HG02973 (cell line): ENCODE measurements around the gene GAPT.
A peak's percentile ranks its signal among the peaks of the same experiment; 100 is the strongest.

Experiments
- ATAC-seq: cut with Tn5 transposase; IDR thresholded peaks from one replicate; pipeline ENCODE4 v1.9.1; 2021; ENCODE audit warnings: moderate library complexity; ENCODE audit not compliant: unreplicated experiment

The GAPT gene

DNA sequence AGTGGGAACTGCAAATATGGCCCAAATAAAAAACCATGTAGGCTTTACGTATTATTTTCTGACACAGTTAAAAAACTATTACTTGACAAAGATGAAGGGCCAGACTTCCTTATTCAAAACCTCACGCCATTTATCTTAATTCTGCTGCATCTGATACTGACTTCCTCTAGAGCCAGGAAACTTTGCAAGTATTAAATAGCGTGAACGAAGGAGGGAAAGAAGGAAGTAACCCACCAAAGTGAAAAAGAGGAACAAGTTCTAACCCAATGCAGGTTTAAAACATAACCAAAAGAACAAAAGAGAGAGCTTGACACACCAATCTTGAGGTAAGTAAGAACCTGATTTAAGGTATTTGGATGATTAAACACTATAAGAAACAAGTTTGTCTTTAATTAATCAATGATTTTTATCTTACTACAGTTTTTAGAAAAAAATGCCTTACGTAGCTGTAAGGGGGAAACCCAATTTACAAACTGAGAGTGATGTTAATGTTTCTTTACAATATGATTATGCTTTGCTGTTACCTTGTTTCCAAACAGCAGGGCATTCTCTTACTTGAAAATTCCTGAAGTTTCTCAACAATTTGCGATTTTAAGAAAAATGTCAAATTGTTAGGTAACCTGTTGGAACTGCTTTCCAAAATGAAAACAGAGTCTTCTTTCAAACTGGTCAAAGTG is at the start of gene GAPT:
GAPT (plus strand) TSS at position 220 of the 677 bp plus-strand sequence. CDS start 3,102 bp downstream, outside the sequence.
- ATAC-seq, result peak; percentile 78

DNA sequence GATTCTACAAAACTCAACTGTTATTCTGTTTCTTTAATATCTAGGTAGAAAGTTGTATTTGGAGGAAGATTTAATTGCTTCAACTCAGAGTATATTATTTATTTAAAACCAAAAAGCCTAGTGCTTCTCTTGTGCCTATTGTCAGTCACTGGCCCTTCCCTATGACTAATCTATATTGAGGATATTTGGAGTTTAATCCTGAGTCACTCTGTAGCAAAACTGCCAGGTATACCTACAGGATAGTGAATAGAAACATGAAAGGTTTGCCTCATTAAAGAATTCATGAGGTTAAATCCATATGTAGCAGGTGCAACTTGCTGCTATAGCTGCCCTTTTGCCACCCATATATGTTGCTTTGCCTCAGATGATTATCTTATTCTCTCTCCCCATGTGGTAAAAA is 46.4 kb upstream of the GAPT start:
- ATAC-seq, result no peak

DNA sequence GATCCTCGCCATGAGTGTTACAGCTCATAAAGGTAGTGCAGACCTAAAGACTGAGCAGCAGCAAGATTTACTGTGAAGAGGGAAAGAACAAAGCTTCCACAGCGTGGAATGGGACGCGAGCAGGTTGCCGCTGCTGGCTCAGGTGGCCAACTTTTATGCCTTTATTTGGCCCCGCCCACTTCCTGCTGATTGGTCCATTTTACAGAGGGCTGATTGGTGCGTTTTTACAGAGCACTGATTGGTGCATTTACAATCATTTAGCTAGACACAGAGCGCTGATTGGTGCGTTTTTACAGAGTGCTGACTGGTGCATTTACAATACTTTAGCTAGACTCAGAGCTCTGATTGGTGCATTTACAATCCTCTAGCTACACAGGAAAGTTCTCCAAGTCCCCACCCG is 45.2 kb upstream of the GAPT start:
- ATAC-seq, result no peak

DNA sequence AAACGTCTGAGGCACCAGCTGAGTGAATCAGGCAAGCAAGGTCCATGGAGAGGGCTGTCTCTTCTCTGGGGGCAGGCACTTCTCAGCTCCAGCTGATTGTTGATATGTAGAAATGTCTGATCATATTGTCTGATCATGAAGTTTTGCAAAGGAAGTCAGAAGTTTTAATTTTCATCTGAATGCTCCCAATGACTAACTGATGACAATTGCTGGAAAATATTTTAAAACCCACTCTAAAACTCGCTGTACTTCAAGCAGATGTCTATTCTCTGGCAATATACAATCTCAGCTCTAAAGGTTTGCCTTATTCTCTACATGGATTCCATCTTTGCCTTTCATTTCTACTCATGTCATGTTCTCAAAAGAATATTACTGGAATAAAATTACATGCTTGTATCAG is 44.0 kb upstream of the GAPT start:
- ATAC-seq, result no peak

DNA sequence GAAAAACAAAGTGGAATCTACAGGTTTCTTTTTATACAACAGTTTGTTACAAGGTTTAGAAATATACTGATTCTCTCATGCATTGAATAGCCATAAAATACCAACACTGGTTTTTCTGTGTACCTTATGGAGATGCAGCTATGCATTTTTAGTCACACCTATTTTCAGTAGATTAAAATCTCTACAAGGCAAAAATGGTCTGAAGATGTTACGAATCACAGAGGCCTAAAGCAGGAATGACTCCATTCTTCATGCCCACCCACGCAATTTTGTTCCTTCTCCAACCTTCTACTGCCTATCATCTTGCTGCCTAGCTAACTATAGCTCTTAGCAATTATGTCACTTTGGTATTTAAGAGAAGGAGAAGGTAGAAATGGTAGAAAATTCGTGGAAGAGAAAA is 41.2 kb upstream of the GAPT start:
- no peak for ATAC-seq

DNA sequence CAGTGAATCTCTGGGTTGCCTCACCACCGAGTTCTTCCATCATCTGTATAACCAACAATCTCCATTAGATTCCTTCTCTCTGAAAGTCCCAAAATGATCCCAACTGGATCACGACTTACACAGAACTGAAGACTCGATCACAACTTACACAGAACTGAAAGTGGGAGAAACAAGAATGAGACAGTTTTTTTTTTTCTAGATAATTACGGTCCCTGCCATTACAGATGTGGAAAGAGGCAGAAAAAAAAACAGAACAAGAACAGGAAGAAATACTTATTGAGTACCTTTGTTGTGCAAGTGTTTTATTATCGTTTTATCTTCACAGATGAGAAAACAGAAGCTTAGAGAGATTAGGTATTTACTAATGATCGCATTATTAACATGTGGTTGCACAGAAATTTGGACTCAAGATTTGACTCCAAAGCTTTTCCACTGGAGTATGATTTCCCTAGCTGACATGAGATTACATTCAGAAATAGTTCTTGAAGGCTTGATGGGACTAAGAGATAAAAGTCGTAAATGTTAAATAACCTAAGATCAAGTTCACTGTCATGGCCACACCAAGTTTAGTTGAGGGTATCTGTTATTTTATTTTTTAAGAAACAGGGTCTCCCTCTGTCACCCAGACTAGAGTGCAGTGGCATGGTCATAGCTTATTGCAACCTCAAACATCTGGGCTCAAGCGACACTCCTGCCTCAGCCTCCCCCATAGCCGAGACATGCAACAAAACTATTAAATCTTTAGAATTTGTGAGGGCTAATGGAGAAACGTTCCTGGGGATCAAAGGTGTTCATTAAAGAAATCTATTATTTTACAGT is 40.2 kb upstream of the GAPT start:
- no peak for ATAC-seq

DNA sequence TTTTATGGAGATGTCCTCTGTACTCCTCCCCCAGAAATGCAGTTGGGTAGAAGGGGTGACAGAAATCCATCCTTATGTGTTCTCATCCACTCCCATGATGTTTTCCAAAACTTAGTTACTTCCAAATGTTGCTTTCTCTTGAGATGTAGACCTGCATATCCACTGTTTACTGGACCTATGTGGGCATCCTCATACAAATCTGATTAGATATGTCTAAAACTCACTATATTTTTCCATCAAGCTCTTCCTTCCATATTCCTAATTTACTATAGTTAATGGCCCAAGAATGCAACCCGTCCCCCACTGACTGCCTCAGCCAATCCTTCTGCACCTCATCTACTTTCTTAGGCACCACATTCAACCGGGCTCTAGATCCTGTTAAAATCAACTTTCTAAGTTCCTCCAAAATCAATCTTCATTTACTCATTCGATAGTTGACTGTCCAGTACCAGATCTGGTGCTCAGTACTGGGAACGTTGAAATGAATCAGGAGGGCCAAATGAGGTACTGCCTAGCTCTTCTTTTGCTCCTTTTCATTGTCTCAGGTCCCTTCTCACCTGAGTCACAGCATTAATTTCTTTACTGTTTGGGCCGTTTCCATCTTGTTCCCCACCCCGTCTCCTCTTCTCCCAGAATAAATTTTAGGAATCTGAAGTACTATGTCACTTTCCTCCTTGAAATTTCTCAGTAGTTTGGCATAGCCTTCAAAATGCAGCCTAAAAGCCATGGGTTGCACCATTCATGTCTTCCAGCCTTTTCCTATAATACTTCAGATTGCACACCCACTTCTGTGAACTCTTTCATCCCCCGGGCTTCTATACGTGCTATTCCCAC is 39.3 kb upstream of the GAPT start:
- no peak for ATAC-seq

DNA sequence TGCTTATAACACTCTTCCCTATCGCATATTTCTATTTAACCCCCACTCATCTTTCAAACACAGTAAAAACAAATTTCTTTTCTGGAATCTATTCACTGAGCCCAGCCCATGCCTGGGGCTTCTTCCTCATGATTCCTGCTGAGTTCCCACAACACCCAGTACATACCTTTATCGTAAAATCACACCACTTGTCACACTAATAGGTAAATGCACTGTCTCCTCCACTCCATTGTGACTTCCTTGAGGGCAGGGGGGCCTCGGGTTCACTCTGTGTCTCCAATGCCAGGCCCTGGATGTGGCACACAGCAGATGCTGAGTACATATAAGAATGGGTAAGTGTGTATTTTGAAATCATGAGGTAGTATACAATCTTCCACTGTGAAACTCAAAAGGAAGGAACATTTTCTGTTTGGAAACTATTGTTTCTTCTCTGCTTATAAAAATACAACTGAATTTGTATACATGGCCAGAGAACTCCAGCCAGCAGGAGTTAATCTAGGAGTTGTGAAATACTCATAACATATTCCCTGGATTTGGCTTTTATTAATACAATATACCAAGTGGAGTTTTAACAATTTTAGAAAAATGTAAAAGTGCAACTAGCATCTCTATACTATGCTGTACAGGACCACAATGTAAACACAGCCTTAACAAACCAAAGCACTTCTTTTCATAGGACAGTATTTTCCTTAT is 38.5 kb upstream of the GAPT start:
- no peak for ATAC-seq

DNA sequence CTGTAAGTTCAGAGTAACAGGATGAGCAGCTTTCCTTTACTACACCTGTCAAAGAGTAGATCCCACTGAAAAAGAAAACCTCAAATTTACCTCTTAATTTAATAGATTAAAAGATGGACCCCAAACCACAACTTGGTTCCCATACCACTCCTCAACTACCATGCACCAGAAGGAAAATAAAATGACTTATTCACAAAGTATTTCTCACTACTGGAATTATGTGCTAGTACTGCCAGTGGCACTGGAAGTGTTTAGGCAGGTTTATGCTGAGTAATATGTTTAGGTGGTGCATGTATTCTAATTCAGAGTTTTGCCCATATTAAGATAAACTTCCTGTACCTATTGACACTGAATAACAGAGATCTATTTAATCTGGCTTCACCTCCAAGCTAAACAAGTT is 37.9 kb upstream of the GAPT start:
- no peak for ATAC-seq

DNA sequence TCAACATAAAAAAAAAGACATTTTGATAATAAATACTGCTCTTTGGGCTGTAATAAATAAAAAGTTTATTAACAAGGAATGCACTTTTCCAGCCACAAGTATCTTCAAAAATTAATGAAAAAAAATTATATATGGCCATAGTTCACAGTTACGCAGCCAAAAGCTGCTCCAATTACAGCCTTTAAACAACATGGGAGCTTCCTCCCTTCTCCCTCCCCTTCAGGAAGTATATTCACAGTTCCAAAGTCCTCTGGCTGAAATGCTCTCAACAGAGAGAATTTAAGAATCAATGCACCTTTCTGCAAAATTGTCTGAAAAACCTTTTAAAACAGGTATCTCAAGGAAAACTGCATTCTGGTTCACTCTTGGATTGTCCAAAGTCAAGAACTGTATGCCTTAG is 37.2 kb upstream of the GAPT start:
- ATAC-seq, result no peak

DNA sequence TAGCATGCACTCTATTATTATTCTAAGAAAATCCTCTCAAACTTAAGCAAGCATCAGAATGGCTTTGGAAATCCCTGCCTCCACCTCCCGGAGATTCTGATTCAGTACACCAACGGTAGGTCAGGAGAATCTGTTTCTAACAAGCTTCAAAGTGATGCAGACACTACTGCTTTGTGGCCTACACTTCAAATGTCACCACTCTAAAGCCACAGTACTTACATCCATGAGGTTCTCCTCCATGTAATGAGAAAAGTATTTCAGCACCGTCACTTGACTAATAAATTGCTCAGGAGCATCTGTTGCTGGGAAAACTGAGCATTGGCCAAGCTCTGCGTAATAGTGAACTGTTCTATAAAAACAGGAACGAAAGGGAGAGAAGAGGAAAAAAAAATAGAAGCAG is 36.2 kb upstream of the GAPT start:
- no peak for ATAC-seq

DNA sequence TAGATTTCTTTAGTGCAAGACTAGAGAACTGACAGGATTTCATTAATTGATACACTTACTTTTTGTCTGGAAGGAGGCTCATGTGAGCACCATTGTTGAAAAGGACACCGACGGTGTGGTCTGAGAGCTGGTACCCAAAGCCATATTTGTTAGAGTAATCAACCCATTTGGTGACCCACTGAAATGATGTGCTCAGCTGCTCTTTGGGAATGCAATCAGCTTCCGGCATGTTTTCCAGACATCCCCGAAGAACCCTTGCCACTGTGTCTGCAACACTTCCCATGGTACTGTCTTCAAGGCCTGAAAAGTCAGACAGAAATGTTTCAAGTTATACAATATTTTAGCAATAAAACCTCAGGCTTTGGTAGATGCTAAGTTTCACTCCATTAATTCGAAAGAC is 35.8 kb upstream of the GAPT start:
- ATAC-seq, result no peak

DNA sequence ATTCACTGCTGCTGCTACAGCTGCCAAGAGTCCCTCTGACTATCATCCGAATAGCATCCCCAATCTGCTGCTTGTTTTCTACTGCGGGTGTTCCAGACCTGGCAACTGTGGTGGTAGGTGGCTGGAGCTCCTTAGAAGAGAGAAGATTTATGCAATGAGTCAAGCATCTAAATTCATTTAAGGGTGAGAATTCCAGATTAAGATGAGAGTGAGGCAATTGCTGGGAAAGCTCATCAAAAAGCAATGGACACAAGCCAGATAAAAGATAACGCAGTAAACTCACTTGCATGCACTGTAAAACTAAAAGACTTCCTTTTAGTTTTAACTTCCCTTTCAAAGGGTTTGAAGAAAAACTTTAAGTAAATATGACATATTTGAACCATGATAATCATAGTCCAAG is 35.2 kb upstream of the GAPT start:
- no peak for ATAC-seq

DNA sequence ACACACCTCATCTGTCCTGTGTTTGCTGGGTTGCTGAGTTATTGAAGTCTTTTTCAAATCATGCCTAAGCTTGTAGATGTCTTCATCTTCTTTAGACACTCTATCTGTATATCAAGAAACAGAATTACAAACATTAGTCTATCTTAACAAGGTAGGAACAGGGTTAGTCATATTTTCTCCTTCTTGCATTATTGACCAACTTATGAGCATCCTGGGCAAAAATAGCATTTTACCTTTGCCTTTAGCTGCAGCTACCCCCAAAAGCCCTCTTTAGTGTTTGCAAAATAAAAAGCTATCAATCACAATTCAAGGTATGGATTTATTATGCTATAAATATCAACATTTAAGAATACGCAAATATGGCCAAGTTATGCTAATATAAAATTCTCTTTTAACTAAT is 34.7 kb upstream of the GAPT start:
- ATAC-seq, result no peak

DNA sequence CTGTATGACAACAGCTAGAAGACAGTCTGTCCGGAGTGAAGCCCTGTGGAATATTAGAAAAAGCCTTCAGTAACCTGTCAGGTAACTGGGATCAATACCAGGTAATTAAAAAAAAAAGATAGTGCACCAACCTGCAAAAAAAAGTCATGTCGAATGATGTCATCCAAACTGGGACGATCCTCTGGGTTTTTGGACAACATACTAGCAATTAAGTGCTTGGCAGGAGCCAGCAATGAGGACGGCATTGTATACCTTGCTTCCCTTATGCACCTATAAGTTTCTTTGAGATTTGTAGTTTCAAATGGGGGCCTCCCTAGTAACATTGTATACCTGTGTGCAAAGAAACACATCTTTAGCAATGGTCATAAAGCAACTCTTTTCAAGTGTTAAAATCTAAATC is 34.2 kb upstream of the GAPT start:
- ATAC-seq, result no peak

DNA sequence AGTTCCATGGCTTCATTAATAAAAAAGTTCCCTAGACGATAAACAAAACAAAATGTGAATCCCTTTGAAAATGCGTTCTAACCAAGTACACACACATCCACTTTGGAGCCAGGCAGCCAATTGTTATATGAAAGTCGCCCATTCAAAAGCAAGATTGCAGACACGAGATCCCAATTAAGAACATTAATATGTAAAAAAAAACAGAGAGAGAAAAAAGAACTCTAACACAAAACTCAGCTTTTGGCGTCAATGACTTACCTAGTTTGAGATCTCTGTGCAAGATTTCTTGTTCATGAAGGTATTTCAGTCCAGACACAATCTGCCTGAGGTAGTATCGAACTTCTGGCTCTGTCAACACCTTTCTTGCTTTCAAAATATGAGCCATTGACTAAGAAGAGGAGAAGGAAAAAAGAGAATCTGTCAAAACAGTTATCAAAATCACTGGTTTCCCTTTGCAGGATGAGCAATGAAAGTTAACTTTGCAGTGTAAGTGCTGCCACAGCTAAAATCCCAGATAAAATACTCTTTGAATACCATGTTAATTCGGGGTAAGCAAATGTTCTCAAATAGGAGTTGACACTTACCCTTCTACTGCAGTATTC is 33.0 kb upstream of the GAPT start:
- no peak for ATAC-seq

DNA sequence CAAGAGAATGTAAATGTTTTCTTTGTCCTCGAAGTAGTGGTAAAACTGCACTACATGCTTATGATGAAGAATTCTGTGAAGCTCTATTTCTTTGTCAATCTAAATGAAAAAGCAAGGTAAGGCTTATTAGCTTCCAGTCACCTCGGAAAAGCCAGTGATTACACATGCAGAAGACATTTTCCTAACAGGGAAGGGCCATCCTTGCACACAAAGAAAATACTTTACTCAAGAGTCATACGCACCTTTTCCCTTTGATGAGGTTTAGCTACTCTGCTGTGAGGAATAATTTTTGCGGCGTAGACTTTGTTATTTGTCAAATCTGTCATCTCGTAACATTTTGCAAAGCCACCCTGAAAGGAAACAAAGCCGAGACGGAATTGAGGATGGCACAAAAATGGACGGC is 32.5 kb upstream of the GAPT start:
- ATAC-seq, result no peak

DNA sequence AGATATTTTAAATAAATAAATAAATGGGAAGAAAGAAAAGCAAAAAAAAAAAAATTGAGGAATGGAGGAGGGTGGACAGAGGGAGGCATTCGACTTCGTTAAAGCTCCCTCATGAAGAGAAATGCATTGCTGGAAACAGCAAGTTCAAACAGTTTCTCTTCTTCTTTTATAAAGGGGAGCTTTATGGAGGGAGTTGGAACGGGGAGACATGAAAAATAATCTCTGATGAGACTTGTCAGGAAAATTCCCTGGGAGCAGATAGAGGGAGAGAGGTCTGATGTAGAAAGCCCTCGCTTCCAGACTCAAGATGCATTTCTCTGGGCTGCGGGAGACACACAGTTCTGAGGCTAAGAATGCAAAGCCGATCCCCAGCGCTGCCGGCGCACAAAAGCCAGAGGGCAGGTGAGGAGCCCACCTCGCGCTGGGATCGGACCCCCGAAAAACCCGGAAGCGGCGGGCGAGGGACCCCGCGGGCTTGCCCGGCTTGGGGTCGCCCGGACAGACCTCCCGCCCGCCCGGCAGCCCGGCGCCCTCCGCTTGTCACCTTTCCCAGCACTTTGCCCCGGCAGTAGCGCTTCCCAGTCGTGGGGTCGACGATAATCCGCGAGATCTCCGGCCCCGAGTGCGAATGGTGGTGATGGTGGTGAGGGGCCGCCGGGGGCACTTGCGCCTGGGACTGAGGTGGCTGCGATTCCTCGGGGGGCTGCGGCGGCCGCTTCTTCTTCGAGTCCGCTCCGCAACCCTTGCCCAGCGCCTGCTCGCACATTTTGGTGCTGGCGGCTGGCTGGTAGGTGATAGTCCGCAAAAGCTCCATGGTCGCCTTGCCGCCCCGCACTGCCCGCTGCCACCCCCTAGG is 31.9 kb upstream of the GAPT start:
- no peak for ATAC-seq

DNA sequence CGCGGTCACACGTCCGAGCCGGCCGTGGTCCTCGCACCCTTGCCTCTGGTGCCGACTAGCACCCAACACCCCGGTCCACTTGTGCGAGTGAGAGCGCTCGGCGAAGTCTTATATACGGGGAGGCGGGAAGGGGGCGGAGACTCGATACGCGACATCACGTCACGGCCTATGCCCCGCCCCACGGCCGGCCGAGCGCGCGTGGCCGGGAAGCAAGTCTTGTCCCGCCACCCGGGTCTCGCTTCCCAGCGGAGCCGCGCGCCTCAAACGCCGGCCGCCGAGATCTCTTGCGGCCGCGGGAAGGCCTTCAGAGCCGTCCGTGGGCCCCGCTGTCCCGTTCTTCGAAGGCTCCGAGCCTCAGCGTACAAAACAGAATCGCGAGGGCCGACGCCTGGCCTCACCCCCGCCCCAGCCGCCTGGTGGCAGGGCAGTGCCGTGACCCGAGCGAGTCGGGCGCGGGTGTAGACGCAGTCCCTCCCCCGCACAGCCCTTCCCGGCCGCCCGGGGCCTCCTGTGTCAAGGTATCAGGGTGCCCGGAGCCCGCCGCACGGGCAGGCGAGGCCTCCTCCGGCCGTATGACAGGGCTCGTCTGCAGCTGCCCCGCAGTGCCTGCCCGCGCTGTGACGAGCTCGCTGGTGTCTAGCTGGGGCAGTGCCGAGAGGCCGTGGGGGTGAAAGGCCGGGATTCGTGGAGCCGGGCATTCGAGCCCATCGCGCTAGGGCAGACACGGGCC is 31.1 kb upstream of the GAPT start, which contains the start of gene PLK2:
PLK2 (minus strand) TSS at position 85 of the 730 bp plus-strand sequence. CDS start 127 bp downstream, outside the sequence.
- ATAC-seq, result peak; percentile 76
